HEK293 (cell line): Measurements from ENCODE around the gene NAALADL2.

Source experiments
- CTCF ChIA-PET: fragments of 350-600 bp; formaldehyde crosslinking; extraction: SDS; loops from one replicate; lab custom pipeline; 2021; ENCODE audit warnings: antibody characterized with exemption; lab: Yijun Ruan, JAX
- POLR2A ChIA-PET: fragments of 300-600 bp; formaldehyde crosslinking; extraction: SDS; loops from one replicate; lab custom pipeline; 2020; ENCODE audit warnings: antibody characterized with exemption, inconsistent platforms; lab: Yijun Ruan, JAX
- H3K27ac ChIP-seq: fragments of 200-500 bp; sonication (Bioruptor generic); 2 replicates; pipeline ENCODE4 v1.5.1; 2014; ENCODE audit warnings: low read depth, low read length, control low read depth, inconsistent platforms; ENCODE audit errors: extremely low read depth
- H3K36me3 ChIP-seq, 2 experiments: fragments of 200-500 bp in 1 of 2; sonication (Bioruptor generic) in 1 of 2; 1 replicate in 1 of 2; 2 replicates in 1 of 2; pipeline ENCODE4 v1.5.1; 2014 to 2017; ENCODE audit warnings: inconsistent platforms in 2 of 2, low read length in 2 of 2; ENCODE audit not compliant: control insufficient read depth in 2 of 2, insufficient read depth in 1 of 2
- H3K4me1 ChIP-seq: fragments of 200-500 bp; sonication (Bioruptor generic); 2 replicates; pipeline ENCODE4 v1.5.1; 2014; ENCODE audit warnings: mild to moderate bottlenecking, low read length, inconsistent platforms; ENCODE audit not compliant: control insufficient read depth, insufficient read depth
- H3K4me3 ChIP-seq: 2 replicates; pipeline ENCODE4 v1.5.1; 2011; ENCODE audit warnings: low read depth, mild to moderate bottlenecking, control low read depth, low read length, moderate library complexity
- H3K9me3 ChIP-seq: fragments of 200-500 bp; sonication (Bioruptor generic); 2 replicates; pipeline ENCODE4 v1.5.1; 2014; ENCODE audit warnings: low read depth, low read length, inconsistent platforms; ENCODE audit not compliant: control insufficient read depth, insufficient read depth
- GLI4 ChIP-seq: fragments of 450-650 bp; formaldehyde crosslinking; IDR thresholded peaks from 2 replicates; pipeline ENCODE4 v1.5.1; 2016; ENCODE audit warnings: missing biosample characterization, missing genetic modification characterization
- ZBTB21 ChIP-seq: fragments of 450-650 bp; formaldehyde crosslinking; IDR thresholded peaks from 2 replicates; pipeline ENCODE4 v1.5.1; 2017; ENCODE audit warnings: missing biosample characterization, missing genetic modification characterization
- ZNF138 ChIP-seq: fragments of 450-650 bp; formaldehyde crosslinking; IDR thresholded peaks from 2 replicates; pipeline ENCODE4 v1.5.1; 2016; ENCODE audit warnings: missing biosample characterization, missing genetic modification characterization, borderline replicate concordance
- ZNF16 ChIP-seq: fragments of 450-650 bp; formaldehyde crosslinking; IDR thresholded peaks from 2 replicates; pipeline ENCODE4 v1.5.1; 2016; ENCODE audit warnings: low read depth, missing biosample characterization, missing genetic modification characterization
- ZNF175 ChIP-seq: fragments of 450-650 bp; formaldehyde crosslinking; IDR thresholded peaks from 2 replicates; pipeline ENCODE4 v1.5.1; 2016; ENCODE audit warnings: missing biosample characterization, missing genetic modification characterization
- ZNF184 ChIP-seq: fragments of 450-650 bp; IDR thresholded peaks from 2 replicates; pipeline ENCODE4 v1.5.1; 2018; ENCODE audit warnings: missing biosample characterization, mild to moderate bottlenecking, missing genetic modification characterization
- ZNF341 ChIP-seq: fragments of 450-650 bp; formaldehyde crosslinking; IDR thresholded peaks from 2 replicates; pipeline ENCODE4; 2016; ENCODE audit warnings: low read depth, missing biosample characterization, missing genetic modification characterization
- ZNF354C ChIP-seq: fragments of 450-650 bp; formaldehyde crosslinking; IDR thresholded peaks from 2 replicates; pipeline ENCODE4 v1.5.1; 2016; ENCODE audit warnings: missing biosample characterization, missing genetic modification characterization, low read depth, borderline replicate concordance
- ZNF416 ChIP-seq: fragments of 450-650 bp; formaldehyde crosslinking; IDR thresholded peaks from 2 replicates; pipeline ENCODE4 v1.5.1; 2016; ENCODE audit warnings: missing biosample characterization, missing genetic modification characterization
- ZNF514 ChIP-seq: fragments of 450-650 bp; formaldehyde crosslinking; IDR thresholded peaks from 2 replicates; pipeline ENCODE4 v1.5.1; 2016; ENCODE audit warnings: missing biosample characterization, missing genetic modification characterization
- ZNF548 ChIP-seq: fragments of 450-650 bp; formaldehyde crosslinking; IDR thresholded peaks from 2 replicates; pipeline ENCODE4 v1.5.1; 2016; ENCODE audit warnings: missing biosample characterization, missing genetic modification characterization
- ZNF555 ChIP-seq: fragments of 450-650 bp; formaldehyde crosslinking; conservative IDR thresholded peaks from 2 replicates; pipeline ENCODE4 v1.5.1; 2017; ENCODE audit warnings: missing biosample characterization, mild to moderate bottlenecking, missing genetic modification characterization, inconsistent platforms
- ZNF561 ChIP-seq: fragments of 450-650 bp; IDR thresholded peaks from 2 replicates; pipeline ENCODE4 v1.5.1; 2018; ENCODE audit warnings: missing biosample characterization, missing genetic modification characterization, borderline replicate concordance
- ZNF624 ChIP-seq: fragments of 450-650 bp; formaldehyde crosslinking; IDR thresholded peaks from 2 replicates; pipeline ENCODE4 v1.5.1; 2017; ENCODE audit warnings: missing biosample characterization, missing genetic modification characterization
- ZNF677 ChIP-seq: fragments of 450-650 bp; IDR thresholded peaks from 2 replicates; pipeline ENCODE4 v1.5.0; 2018; ENCODE audit warnings: missing biosample characterization, mild to moderate bottlenecking, missing genetic modification characterization, moderate library complexity
- ZNF777 ChIP-seq: fragments of 450-650 bp; formaldehyde crosslinking; IDR thresholded peaks from 2 replicates; pipeline ENCODE4 v1.5.1; 2017; ENCODE audit warnings: missing biosample characterization, missing genetic modification characterization, borderline replicate concordance
- ZNF791 ChIP-seq: fragments of 450-650 bp; formaldehyde crosslinking; IDR thresholded peaks from 2 replicates; pipeline ENCODE4 v1.5.1; 2016; ENCODE audit warnings: missing biosample characterization, missing genetic modification characterization
- ZSCAN16 ChIP-seq: fragments of 450-650 bp; formaldehyde crosslinking; IDR thresholded peaks from 2 replicates; pipeline ENCODE4 v1.5.1; 2016; ENCODE audit warnings: missing biosample characterization, missing genetic modification characterization
- TF ChIP-seq, protein P1 (sequence below): fragments of 450-650 bp; formaldehyde crosslinking; conservative IDR thresholded peaks from 2 replicates; pipeline ENCODE4 v1.5.1; 2016; ENCODE audit warnings: low read depth, missing biosample characterization, missing genetic modification characterization
- TF ChIP-seq, protein P2 (sequence below): fragments of 450-650 bp; formaldehyde crosslinking; IDR thresholded peaks from 2 replicates; pipeline ENCODE4 v1.5.1; 2017; ENCODE audit warnings: missing biosample characterization, missing genetic modification characterization
- TF ChIP-seq, protein P3 (sequence below): fragments of 450-650 bp; formaldehyde crosslinking; optimal IDR thresholded peaks from 2 replicates; pipeline ENCODE3; 2016; ENCODE audit warnings: missing biosample characterization, mild to moderate bottlenecking, missing genetic modification characterization

NAALADL2 gene

DNA sequence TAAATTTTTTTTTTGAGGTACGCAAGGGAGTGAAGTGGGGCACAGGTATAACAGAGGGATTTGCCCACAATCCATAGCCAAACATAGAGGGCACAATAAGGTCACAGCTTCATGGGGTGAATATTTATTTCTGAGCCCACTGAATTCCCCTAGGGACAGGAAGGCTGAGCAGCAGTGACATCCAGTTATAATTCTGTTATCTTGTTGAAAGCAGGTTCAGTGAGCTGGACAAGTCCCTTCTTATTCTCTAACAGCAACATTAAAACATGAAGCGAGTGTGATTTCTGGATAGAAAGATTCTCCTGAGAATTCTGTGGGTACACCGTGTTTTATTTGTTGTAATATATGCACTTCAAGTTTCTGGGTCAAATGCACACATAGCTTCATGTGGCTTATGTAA lies 538.2 kb downstream of the NAALADL2 start (continued):
- TF ChIP-seq, protein P1, sequence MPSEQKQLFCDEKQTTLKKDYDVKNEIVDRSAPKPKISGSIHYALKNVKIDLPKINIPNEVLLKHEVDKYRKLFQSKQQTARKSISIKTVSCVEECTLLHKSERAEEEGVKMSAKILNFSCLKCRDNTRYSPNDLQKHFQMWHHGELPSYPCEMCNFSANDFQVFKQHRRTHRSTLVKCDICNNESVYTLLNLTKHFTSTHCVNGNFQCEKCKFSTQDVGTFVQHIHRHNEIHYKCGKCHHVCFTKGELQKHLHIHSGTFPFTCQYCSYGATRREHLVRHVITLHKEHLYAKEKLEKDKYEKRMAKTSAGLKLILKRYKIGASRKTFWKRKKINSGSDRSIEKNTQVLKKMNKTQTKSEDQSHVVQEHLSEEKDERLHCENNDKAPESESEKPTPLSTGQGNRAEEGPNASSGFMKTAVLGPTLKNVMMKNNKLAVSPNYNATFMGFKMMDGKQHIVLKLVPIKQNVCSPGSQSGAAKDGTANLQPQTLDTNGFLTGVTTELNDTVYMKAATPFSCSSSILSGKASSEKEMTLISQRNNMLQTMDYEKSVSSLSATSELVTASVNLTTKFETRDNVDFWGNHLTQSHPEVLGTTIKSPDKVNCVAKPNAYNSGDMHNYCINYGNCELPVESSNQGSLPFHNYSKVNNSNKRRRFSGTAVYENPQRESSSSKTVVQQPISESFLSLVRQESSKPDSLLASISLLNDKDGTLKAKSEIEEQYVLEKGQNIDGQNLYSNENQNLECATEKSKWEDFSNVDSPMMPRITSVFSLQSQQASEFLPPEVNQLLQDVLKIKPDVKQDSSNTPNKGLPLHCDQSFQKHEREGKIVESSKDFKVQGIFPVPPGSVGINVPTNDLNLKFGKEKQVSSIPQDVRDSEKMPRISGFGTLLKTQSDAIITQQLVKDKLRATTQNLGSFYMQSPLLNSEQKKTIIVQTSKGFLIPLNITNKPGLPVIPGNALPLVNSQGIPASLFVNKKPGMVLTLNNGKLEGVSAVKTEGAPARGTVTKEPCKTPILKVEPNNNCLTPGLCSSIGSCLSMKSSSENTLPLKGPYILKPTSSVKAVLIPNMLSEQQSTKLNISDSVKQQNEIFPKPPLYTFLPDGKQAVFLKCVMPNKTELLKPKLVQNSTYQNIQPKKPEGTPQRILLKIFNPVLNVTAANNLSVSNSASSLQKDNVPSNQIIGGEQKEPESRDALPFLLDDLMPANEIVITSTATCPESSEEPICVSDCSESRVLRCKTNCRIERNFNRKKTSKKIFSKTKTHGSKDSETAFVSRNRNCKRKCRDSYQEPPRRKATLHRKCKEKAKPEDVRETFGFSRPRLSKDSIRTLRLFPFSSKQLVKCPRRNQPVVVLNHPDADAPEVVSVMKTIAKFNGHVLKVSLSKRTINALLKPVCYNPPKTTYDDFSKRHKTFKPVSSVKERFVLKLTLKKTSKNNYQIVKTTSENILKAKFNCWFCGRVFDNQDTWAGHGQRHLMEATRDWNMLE (tag by site-specific recombination): no peak
- TF ChIP-seq ZNF561 (tag by site-specific recombination): no peak
- no peak for TF ChIP-seq GLI4 (tag by site-specific recombination)
- TF ChIP-seq, protein P2, sequence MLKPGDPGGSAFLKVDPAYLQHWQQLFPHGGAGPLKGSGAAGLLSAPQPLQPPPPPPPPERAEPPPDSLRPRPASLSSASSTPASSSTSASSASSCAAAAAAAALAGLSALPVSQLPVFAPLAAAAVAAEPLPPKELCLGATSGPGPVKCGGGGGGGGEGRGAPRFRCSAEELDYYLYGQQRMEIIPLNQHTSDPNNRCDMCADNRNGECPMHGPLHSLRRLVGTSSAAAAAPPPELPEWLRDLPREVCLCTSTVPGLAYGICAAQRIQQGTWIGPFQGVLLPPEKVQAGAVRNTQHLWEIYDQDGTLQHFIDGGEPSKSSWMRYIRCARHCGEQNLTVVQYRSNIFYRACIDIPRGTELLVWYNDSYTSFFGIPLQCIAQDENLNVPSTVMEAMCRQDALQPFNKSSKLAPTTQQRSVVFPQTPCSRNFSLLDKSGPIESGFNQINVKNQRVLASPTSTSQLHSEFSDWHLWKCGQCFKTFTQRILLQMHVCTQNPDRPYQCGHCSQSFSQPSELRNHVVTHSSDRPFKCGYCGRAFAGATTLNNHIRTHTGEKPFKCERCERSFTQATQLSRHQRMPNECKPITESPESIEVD (tag by site-specific recombination): no peak
- TF ChIP-seq ZNF777 (tag by site-specific recombination): no peak
- TF ChIP-seq ZNF514 (tag by site-specific recombination): no peak
- no peak for TF ChIP-seq ZNF341
- TF ChIP-seq ZNF791 (tag by site-specific recombination): no peak
- TF ChIP-seq ZNF138: no peak
- TF ChIP-seq ZNF677: no peak
- TF ChIP-seq ZNF624 (tag by site-specific recombination): no peak
- TF ChIP-seq ZNF16: no peak
- no peak for TF ChIP-seq ZNF354C (tag by site-specific recombination)

DNA sequence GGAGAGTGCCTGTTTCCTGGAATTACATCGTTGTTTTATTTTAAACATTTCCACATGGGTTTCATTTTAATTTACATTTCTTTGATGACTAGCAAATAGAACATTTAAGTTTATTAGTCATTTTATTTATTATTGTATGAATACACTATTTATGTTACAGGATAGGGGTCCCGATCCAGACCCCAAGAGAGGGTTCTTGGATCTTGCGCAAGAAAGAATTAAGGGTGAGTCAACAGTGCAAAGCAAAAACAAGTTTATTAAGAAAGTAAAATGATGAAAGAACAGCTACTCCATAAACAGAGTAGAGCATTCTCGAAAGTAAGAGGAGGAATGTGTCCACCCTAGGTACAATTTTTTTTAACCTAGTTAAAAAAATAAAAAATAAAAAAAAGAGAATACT lies 539.5 kb downstream of the NAALADL2 start:
- Histone ChIP-seq H3K9me3 (no peaks in the 10 kb centered on the region), H3K27ac (no peak overlapping the region), H3K36me3 (no peaks in the 10 kb centered on the region), H3K4me3 (no peak overlapping the region), H3K4me1 (no peaks in the 10 kb centered on the region)
- POLR2A ChIA-PET: no interaction called here
- TF ChIP-seq ZNF416 (tag by site-specific recombination): no peak
- TF ChIP-seq ZBTB21: no peak
- TF ChIP-seq, protein P3, sequence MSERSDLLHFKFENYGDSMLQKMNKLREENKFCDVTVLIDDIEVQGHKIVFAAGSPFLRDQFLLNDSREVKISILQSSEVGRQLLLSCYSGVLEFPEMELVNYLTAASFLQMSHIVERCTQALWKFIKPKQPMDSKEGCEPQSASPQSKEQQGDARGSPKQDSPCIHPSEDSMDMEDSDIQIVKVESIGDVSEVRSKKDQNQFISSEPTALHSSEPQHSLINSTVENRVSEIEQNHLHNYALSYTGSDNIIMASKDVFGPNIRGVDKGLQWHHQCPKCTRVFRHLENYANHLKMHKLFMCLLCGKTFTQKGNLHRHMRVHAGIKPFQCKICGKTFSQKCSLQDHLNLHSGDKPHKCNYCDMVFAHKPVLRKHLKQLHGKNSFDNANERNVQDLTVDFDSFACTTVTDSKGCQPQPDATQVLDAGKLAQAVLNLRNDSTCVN (tag by site-specific recombination): no peak
- TF ChIP-seq ZNF184 (tag by site-specific recombination): no peak
- TF ChIP-seq ZNF555 (tag by site-specific recombination): no peak
- no peak for TF ChIP-seq ZNF548 (tag by site-specific recombination)
- TF ChIP-seq ZNF175 (tag by site-specific recombination): no peak
- no peak for TF ChIP-seq GLI4 (tag by site-specific recombination)
- TF ChIP-seq ZSCAN16 (tag by site-specific recombination): no peak
- CTCF ChIA-PET: interaction anchor here (0.7 kb wide), 1 partner anchor 633 kb away, joined by 3 read pairs; no protein-coding TSS in a partner anchor
